HG03196 (cell line): ENCODE data around the gene ZNF334.

Experiments
- ATAC-seq: cut with Tn5 transposase; IDR thresholded peaks from one replicate; pipeline ENCODE4 v1.9.1; 2021; ENCODE audit not compliant: unreplicated experiment

ZNF334 gene

DNA sequence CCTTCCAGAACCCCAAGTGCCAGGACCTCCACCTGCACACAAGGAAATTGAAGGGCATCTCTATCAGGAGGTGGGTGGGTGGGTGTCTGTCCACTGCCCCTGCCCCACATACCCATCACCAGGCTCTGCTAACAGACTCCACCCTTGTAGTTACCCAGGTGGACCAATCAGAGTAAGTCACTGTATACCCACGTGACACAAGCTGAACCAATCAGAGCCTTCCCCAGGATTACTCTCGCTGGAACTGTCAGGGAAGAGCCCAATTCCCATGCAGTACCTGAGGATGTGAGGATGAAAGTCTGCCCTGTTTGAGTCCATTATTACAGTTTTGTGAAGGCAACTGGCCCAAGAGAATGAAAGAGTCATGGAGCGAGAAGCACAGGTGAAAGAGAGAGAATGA, 32.9 kb upstream of the ZNF334 start:
- no peak for ATAC-seq

DNA sequence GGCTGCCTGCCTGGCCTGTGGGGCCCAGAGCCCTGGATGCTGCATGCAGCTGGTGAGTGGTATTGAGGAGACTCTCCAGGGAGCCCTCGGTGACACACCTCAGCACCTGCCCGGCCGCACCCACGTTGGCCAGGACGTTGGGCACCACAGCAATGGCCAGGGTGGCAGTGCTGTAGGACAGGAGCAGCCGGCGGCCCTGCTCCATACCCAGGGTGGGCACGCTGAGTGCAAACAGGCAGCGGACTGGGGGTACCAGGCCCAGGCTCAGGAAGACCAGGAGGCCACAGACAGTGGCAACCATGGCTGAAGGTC, 32.4 kb upstream of the ZNF334 start:
- ATAC-seq: no peak

DNA sequence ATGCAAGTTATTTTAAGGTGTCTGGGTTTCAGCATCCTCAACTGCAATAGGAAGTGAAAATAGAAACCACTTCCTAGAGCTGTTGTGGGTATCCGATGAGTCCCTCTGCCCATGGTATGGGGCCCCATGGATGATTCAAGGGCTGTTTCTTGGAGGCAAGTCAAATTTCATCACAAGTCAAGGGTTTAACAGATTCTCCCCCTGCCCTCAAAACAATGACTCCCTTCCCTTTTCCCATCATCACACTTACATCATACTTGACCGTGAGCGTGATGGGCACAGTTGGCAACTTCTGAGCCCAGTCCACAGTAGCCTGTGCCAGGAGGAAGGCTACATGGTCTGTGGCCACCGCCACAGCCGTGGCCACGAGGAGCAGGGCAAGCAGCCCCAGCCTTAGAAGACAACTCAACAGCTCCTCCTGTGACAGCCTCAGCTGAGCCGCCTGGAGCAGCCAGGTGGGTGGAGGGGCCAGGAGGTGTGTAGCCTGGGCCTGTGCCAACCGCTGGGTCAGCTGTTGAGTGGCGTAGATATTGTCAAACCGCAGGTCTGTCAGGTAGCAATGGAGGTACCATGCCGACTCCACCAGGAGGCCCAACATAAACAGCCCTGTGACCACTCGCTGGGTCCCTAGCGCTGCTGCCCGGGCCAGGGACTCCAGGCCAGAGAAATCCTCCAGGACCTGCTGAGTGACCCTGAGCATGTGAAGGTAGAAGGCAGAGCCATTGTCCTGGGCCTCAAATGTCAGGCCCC, 31.9 kb upstream of the ZNF334 start:
- no peak for ATAC-seq

DNA sequence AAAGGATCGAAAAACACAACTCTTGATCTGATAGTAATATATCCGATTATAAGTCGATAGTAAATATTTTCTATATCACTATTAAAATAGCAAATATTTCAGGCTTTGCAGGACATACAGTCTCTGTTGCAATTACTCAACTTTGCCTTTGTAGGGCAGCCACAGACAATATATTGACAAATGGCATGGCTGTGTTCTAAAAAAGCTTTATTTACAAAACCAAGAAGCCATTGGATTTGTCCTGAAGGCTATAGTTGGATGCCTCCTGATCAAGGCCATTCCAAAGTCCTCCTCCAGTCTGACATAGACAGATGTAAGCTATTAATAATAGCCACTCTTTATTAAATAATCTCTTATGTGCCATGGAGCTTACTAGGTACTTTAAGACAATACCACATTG, 31.2 kb upstream of the ZNF334 start:
- ATAC-seq: no peak

DNA sequence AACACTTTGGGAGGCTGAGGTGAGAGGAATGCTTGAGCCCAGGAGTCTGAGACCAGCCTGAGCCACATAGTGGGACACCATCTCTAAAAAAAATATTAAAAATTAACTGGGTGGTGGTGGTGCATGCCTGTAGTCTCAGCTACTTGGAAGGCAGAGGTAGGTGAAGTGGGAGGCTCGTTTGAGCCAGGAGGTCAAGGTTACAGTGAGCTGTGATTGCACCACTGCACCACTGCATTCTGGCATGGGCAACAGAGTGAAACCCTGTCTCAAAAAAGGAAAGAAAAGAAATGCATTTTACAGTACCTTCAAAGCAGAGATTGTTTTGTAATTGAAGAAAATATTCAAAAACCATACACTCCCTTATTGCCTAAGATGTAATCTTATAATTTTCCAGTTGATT, 30.6 kb upstream of the ZNF334 start:
- ATAC-seq: no peak

DNA sequence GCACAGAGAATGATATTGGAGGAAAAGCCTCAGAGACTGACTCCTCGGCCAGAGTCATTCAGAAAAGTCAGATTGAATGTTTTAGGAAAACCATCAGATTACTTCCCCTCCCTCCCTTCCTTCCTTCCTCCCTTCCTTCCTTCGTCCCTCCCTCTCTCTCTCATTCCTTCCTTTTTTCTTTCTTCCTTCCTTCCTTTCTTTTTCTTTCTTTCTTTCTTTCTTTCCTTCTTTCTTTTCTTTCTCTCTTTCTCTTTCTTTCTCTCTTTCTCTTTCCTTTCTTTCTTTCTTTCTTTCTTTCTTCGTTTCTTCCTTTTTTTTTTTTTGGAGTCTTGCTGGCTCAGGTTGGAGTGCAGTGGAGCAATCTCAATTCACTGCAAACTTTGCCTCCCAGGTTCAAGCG, 29.7 kb upstream of the ZNF334 start:
- no peak for ATAC-seq

DNA sequence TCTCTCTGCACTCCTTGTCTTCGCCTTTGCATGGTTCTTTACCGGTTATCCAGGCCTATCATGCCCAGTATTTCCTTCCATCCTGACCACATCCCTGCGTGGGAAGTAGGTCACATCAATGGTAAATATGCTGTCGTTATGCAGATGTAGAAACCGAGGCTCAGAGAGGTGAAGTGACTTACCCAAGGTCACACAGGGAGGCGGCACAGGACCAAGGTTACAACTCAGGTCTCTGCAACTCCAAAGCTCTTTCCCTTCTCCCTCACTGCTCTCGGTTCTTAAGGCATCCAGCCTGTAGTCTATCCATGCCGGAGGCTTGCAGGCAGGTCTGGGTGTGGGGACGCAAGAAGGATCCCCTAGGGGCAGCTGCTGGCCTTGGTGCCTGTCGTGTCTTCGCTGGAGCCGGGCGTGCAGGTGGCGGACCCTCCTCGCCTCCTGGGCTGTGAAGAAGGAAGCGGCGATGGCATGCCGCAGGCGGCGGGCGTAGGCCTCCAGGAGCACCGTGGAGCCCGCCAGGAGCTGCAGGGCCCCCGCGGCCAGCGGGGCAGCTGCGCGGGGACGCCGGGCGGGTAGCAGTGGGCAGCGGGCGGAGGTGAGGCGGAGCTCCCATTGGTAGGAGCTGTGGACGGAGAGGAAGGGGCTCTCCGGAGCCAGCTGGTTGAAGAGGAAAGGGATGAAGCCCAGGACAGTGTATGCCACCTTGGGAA, 28.0 kb upstream of the ZNF334 start:
- ATAC-seq: no peak

DNA sequence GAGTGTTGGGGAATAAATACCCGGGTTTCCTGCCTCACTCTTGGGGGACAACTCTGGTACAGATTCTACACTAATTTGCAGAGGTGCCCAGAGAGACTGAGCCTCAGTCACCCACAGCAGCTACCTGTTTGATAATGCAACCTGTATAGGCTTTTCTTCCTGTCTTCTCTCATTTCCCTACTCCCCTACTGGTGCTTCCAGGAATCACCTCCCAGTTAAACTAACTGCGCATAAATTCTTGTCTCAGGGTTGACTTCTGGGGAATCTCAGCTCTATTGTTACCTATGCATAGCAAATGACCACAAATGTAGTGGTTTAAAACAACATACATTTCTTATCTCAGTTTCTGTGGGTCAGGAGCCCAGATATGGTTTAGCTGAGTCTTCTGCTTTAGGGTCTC, 25.8 kb upstream of the ZNF334 start:
- no peak for ATAC-seq

DNA sequence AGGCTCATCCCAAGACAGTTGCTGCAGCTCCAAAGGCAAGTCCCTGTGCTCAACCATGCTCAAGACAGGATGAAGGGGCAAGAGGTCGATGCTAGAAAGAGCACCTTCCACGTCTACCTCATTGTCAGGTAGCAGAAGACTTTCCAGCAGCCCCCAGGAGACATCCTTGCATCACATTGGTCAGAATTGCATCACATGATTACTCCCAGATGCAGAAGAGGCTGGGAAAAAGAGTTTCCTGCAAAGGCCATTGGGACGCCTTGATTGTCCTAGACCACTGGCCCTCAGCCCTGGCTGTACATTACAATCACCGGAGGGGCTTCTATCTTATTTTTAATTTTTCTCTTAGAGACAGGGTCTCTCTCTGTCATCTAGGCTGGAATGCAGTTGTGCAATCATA, 17.3 kb upstream of the ZNF334 start:
- no peak for ATAC-seq

DNA sequence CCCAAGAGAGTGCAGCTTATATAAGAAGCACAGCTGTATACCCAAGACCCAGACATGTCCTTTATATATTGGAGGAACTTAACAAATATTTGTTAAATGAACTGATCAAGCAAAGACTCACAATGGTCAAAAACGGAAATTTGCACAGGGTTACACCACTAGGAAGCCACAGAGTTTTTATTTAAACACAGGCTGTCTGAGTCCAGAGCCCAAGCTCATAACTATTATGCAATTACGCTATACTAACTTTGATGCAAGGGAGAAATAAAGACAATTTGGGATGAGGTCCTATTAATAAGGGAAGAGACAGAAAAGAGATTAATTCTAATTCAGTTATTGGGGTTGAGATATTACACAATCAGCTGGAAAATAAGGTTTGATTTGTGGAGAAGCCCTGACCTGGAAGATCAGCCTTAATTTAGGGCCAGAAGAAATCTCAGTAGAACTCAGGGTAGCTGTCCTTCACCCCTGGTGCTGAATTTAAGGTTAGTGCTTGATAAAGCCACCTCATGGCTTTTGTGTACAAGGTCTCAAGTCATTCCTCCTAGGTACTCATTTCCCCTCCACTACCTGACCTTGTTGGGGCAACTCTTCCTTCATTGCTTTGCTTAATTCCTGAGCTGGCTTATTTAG, 10.5 kb upstream of the ZNF334 start:
- no peak for ATAC-seq

DNA sequence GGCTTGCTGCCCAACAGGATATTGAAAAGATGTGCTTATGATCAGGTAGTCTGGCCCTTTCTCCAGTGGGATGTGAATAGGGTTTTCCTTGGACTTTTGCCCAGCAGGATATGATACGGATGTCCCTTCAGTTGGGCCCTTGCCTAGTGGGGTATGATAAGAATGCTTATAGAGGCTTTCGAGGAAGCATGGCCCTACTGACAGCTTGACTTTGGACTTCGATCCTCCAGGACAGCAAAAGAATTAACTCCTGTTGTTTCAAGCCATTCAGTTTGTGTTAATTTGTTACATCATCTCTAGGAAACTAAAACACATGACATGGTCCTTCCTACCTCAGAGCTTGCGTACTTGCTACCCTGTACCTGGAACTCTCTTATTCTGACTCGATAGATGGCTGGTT, 9.7 kb upstream of the ZNF334 start:
- no peak for ATAC-seq

DNA sequence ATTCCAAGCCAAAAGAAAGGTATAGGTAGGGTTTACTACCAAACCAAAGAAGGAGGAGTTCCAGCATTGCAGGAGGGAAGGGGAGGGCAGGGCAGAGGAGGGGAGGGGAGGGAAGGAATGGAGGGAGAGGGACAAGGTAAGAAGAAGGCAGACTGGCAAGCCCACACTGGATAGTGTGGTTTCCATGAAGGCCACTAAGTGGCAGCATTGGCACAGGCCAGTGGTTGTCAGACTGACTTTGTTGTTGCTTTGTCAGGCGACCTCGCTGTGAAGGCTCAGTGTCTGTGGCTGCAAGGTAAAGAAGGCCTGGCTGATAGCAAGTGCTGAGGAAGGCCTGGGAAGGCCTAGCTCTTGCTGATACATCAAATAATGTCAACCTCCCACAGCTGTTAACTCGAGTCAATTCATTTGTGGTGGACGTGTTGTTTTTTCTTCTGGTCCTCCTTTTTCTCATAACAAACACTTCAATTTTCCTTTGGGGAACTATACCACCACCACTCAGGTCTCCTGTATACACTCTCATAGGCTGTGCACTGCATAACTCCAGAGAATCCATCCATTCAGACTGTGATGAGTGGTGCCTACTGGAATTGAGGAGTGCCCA, 7.7 kb upstream of the ZNF334 start:
- ATAC-seq: no peak

DNA sequence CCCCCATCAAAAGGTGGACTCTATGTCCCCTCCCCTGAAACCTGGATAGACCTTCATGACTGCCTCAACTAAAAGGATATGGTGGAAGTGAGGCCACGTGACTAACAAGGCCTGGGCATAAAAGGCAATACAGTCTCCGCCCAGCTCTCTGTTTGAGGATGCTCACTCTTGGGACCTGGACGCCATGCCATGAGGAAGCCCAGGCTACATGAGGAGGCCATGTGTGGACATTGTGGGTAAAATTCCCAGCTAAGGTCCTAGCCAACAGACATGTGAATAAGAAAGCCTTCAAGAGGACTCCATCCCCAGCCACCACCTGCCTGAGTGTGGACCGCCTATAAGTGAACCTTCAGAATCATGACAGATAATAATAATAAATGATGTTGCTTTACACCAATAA, 7.2 kb upstream of the ZNF334 start:
- ATAC-seq: no peak

DNA sequence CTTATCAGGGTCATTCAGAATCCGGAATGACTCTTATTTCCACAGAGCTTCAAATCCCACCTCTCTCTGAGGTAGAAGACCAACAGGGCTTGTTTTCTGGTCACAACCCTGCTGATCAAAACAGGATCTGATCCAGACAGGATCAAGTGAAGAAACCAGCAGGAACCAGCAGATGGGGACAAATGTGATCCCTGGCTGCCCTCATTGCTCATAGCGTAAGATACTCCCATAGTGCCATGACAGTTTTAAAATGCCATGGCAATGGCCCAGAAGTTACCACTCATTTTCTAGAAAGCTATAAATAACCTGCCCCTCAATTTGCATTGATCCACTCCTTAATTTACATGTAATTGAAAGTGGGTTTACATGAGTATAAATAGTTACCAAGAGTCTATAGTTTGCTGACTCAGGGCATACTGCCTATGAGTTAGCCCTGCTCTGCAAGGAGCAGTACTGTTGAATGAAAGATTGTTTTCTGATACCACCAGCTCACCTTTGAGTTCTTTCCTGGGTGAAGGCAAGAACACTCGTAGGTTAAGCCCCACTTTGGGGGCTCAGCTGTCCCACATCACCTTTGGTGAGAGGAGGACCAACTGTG, 6.2 kb upstream of the ZNF334 start:
- no peak for ATAC-seq

DNA sequence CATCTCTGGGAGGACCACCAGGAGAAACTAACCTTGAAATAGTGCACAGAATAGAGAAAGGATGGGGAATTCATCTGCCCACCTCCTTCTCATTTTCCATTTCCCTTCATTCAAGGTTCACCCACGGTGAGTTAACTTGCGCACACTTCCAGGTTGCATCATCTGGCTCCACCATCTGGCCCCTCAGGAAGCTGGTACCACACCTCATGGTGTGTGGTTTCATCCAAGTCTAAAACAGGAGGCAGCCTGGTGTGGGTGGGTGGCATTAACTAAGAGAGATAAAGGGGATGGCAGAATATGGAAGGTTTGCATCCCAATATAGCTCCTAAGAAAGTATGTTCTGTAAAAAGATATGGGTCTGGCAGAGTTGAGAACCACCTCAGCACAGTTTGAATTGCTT, 3.8 kb downstream of the ZNF334 start:
- no peak for ATAC-seq

DNA sequence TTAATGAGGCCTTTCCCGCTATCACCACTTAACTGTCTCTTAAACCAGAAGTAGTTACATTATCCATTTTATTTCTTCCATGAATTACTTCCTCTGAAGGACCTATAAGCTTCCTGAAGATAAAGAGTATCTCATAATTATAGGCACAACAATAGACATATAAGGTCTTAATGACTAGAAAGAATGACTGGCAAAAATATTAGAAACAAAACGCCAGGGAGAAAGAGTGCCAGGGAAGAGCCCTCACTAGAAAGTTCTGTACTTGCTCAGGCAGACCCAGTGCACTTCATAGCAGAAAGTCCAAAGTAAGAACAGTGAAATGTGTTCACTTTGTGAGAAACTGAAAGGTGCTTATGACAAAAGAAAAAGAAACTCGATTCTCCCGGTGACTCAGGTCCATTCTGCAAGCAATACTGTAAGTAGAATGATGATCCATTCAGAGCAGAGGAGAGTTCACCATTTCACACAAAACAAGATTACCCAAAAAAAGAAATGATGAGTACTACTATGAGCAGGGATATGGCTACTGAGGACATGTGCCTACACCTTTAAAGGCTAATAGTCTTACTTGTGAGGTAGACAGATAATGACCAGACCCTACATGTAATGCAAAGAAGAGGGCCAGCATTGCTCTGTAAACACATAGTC, 5.5 kb downstream of the ZNF334 start:
- ATAC-seq: no peak

DNA sequence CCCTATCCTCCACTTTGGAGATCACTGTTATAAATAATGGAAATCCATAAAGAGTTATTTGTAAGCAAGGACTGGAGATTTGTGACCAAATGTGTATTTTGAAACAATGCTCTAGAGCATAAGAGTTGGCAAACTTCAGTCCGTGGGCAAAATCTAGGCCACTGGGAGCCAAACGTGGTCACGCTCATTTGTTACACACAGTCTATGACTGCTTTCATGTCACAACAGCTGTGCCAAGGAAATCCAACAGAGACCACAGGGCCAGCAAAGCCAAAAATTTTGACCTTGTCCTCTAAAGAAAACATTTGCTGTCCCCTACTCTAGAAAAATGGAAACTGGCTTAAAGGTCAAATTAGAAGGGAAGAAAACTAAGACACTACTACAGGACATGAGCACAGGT, 7.9 kb downstream of the ZNF334 start:
- no peak for ATAC-seq

DNA sequence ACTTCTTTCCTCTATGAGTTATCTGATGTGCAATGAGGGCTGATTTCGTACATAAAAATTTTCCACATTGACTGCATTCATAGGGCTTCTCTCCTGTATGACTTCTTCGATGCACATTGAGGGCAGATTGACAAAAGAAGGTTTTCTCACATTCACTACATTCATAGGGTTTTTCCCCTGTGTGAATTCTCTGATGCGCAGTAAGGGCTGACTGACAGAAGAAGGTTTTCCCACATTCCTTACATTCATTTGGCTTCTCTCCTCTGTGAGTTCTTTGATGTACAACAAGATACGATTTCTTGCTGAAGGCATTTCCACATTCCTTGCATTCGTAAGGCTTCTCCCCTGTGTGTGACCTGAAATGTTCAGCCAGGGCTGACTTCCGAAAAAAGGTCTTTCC, 11.4 kb downstream of the ZNF334 start:
- ATAC-seq: no peak

DNA sequence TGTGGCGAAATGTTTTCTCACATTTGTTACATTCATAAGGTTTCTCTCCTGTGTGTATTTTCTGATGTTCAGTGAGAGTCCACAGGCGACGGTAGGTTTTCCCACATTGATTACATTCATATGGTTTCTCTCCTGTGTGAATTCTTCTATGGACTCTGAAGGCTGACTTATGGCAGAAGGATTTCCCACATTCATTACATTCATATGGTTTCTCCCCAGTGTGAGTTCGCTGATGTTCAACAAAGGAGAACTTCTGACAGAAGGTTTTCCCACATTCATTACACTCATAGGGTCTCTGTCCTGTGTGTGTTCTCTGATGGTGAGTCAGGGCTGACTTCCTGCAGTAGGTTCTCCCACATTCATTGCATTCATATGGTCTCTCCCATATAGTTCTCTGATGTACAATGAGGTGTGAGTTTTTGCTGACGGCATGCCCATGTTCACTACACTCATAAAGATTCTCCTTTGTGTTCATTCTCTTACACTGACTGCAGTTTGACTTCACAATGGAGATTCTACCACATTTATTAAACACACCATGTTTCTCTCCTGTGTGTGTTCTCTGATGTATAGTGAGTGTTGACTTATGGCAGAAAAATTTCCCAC, 11.9 kb downstream of the ZNF334 start:
- no peak for ATAC-seq

DNA sequence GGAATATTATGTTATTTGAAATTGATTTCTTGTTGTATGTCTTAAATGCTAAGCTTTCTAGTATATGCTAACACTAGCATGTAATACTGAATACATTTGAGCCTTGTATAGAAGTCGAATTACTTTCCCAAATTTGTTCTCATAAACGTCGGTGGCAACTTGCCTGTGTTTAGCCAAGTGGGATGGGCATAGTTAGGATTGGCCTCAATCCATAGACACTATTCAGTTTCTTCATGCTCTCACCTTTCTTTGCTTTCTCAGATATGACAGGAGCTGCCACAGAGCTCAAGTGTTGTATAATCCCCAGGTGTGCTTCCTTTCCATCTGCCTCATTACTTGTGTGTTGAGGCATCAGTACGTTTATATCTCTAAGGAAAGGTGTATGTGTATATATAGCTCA, 19.3 kb downstream of the ZNF334 start:
- ATAC-seq: no peak

DNA sequence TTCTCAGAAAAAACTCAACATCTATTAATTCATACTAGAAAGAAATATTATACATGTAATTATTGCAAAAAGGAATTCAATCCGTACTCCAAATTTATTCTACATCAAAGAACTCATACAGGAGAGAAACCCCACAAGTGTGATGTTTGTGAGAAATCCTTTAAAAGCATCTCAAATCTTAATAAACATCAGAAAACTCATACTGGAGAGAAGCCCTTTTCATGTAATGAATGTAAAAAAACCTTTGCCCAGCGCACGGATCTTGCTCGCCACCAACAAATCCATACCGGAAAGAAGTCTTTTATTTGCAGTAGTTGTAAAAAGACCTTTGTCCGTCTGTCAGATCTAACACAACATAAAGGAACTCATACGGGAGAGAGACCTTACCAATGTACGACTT, 22.0 kb downstream of the ZNF334 start:
- ATAC-seq: no peak
